GM18519 (cell line): ENCODE data around the gene RXRA.

Experiments used
- ATAC-seq: cut with Tn5 transposase; IDR thresholded peaks from one replicate; pipeline ENCODE4 v1.9.1; 2021; ENCODE audit warnings: mild to moderate bottlenecking, moderate library complexity; ENCODE audit not compliant: unreplicated experiment, low FRiP score

The RXRA gene

GRCh38 chr9:134364391-134365114, 38.3 kb downstream of the RXRA start:
- no peak for ATAC-seq

DNA sequence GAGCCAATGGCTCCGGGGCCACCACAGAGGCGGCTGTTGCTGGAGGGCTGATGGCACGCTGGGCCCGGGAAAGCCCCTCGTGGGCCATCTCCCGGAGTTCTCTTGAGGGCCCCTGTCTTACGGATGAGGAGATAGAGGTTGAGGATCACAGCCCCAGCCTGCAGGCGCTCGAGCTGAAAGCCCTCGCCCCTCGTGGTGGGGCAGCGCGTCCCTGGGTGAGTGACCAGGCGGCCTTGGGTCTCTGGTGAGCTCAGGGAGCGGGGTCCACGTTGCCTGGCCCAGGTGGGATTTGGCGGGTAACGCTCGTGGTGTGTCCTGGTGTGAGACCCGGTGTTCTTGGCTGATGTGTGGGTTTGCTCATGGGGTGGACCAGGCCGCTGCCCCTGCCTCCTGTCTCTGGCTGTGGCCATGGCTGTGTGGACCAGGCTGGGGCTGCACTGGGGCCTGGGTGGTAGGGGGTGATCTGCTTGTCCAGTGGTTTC, 38.9 kb downstream of the RXRA start:
- ATAC-seq: no peak

- ATAC-seq: no peak
Measured at GRCh38 chr9:134365791-134366222, 39.6 kb downstream of the RXRA start.

GRCh38 chr9:134366223-134367031, 40.2 kb downstream of the RXRA start:
- ATAC-seq: no peak

GRCh38 chr9:134367061-134367460, 40.8 kb downstream of the RXRA start:
- no peak for ATAC-seq

GRCh38 chr9:134367791-134368490, 41.7 kb downstream of the RXRA start:
- ATAC-seq: no peak

DNA sequence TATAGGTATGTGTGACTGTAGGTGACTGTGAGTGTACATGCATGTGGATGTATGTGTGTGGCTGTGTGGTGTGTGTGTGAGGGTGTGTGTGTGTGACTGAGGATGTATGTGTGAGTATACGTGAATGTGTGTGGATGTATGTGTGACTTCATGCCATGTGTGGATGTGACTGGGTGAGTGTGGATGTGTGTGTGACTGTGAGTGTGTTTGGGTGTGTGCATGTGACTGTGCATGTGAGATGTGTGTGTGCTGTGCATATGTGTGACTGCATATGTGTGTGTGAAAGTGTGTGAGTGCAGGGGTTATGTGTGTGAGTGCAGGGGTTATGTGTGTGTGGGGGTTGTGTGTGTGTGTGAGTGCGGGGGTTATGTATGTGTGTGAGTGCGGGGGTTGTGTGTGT, 42.3 kb downstream of the RXRA start:
- no peak for ATAC-seq

GRCh38 chr9:134369416-134370212, 43.4 kb downstream of the RXRA start:
- ATAC-seq: no peak

DNA sequence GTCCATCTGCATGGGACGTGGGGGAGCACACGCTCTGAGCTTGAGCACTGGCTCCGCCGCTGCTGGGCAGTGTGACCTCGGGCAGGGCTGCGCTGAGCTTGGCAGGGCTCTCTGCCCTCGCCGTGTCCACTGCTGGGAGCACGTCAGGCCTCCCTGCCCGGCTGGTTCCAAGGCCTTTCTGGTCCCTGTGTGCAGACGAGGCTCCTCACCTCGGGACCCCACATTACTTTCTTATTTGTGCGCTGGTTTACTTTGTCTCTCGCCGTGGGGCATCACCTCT, 43.9 kb downstream of the RXRA start:
- no peak for ATAC-seq

GRCh38 chr9:134370638-134371037, 44.4 kb downstream of the RXRA start:
- ATAC-seq: no peak

DNA sequence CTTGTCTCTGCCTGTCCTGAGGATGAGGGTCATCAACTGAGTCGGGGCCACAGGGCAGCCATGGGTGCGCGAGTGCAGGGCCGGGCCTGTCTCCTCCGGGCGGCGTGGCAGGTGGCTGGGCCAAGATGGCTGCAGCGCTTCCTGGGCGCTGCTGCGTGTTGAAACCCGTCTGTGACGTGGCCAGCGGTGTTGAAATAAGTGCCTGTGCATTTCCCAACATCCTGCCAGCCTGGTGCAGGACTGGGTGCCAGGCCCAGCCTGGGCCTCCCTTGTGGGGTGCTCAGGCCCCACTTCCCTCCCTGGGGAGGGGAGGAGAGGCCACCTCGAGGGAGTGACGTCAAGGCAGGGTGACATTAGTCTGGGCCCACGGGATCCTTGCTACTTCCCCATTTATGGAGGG, 45.5 kb downstream of the RXRA start:
- ATAC-seq: no peak

GRCh38 chr9:134372581-134373267, 46.5 kb downstream of the RXRA start:
- no peak for ATAC-seq

DNA sequence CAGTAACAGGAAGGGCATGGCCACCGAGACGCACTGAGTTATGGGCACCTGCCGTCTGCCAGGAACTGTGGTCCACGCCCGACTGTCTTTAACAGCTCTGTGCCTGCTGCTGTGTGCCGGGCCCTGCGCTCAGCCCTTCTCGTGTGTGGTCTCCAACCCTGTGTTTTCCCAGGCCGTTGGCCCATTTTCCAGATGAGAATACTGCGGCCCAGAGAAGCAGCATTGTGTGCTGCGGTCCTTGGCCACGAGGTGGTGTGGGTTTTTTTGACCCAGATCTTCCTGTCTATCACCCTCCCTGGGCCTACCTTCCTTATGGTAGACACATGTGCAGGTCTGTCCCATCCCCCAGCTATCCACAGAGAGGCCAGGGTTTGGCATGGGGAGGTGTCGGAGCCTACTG, 47.0 kb downstream of the RXRA start:
- ATAC-seq: no peak

DNA sequence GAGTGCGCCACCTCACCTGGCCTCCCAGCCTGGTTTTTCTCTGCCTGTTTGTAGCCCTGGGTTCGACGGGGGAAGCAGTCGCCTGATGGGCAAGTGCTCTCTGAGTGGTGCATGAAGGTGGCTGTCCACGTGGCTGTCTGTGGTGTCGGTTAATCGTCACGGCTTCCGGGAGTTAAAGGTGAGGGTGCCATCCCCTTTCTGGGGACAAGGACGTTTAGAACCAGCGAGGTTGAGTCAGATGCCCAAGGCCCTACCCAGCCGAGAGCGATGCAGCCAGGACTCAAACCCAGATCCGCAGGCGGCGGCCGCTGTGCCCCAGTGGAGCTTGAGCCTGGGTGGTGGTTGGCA, 47.7 kb downstream of the RXRA start:
- no peak for ATAC-seq

GRCh38 chr9:134374301-134375010, 48.2 kb downstream of the RXRA start:
- no peak for ATAC-seq

- ATAC-seq: no peak
Measured at GRCh38 chr9:134375011-134375390, 48.7 kb downstream of the RXRA start.

GRCh38 chr9:134375430-134376385, 49.5 kb downstream of the RXRA start:
- no peak for ATAC-seq

DNA sequence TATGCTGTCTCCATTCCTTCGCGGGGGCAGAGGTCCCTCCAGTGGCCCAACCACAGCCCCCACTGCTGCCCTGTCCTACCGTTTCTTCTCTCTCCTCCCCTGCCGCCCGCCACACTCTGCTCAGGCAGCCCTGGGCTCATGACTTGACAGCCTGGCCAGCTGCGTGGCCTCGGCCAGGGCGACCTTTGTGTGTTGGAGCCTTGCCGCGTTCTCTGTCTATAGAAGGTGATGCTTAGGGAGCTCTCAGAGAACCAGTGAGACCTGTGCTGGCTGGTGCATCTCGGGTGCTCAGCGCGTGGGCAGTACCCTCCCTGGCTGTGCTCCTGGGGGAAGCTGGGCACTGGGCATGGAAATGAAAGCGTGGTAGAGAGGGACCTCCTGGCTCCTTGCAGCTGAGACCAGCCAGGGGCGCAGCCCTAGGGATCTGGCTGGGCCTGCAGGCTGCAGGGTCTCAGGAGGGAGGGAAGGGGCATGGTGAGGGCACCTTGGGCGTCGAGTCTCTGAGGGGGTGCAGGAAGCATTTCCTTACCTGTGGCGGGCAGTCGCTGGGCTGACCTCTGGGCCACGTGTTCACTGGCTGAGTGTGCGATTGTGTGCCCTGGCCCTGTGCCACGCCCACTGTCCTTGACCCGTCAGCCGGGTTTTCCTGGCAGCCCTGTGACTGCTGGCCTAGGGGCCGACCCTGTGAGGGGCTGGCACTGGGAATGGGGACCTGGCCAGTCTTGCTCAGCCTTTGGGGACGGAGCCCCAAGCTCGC, 50.3 kb downstream of the RXRA start:
- no peak for ATAC-seq
